Measurements from ENCODE around the gene NPAS3.

NPAS3 gene

GRCh38 chr14:33566082-33566481 lies 627.4 kb downstream of the NPAS3 start:
- no peak for DNase-seq

DNA sequence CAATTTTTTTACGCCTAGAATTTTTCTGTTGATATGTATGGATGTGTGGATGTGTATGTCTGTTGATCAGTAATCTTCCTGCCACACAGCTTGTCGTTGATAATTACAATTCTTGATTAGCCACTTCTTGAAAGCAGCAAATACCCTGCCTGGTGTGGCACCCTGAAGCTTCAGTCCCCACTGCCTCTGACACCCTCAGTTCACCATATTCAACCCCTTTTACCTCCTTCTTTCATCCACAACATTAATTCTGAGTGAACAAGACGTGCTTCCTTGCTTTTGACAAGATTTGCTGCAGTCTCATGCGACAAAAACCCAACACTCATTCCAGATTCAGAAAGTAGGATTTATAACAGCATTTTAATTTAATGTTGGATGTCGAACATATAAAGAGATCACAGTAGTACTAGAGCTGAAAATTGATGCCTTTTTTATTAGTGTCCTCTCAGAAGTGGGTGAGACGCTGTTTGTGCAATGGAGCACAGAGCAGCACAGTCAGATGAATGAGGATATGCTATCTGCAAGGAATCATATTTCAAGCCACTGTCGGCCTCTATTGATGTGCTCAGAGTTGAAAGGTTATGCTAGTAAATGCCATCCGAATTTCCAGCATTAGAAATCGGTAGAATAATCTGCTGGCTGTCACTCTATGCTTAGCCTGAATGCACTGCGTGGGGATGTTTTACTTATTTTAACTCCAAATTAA lies 628.5 kb downstream of the NPAS3 start:
- no peak for DNase-seq

- no peak for DNase-seq
These were observed 629.1 kb downstream of the NPAS3 start for GRCh38 chr14:33567731-33568130.

DNA sequence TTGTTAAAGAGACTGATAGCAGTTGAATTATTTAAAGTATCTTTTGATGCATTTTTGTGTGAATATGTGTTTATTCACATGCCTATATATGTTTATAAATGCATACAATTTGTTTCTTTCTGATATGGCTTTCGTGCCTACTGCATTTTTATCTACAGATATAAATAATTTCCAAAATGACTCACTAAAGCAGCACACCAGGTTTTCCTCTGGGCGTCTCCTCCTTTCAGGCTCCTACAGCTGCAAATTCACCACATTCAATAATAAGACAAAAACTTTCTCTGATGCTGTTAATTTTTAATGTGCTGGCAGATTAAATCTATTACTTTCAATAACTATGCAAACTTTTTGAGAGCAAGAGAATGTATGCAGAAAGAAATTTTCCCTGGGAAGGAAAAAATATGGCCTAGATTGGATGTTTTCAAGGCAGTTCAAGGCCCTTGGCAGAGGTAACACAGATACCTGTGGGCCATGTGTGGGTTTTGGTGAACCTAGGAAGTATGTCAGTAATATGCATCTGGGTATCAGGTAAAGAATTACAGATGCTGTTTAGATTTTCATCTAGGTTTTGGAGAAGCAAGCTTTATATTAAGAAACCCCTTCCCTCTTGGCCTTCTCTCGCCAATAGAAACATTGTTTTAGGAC lies 630.4 kb downstream of the NPAS3 start:
- no peak for DNase-seq

DNA sequence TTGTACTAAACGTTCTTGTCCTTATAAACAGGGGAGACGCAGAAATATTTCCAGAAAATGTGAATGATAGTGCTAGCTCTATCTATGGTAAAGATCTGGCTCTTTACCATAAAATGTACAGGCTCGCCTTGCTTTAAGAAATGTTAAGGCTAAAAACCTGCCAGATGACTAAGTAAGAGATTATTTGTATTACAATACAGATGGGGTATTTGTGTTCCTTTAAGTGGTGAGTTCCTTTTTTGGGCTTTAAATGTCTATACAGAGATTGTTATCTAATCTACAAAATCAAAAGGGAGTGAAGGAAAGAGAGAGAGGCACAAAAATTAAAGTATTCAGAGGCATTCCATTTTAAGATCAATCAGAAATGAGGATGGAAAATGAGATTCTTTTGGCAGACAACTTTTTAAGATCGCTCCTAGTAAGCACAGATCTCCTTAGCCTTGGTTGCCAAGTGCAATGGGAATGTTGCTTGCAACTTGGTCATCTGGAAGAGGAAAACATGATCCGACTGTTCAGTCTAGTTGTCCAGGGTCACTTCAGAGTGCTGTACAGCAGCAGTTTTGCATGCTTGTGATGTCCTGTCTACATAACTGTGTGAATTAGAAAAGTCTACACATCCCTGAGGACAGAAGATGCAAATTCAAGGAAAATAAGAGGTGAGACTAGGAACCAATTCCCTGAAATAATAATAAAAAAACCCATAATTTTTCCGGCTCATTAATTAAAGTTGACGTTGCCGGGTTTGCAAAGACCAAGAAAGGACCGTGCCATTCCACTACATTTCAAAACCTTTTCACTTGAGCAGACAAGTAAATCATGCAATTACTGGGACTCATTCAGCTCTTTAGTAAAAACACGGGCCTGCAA lies 631.4 kb downstream of the NPAS3 start:
- DNase-seq: no peak

GRCh38 chr14:33570694-33571310 lies 632.1 kb downstream of the NPAS3 start:
- DNase-seq: no peak

DNA sequence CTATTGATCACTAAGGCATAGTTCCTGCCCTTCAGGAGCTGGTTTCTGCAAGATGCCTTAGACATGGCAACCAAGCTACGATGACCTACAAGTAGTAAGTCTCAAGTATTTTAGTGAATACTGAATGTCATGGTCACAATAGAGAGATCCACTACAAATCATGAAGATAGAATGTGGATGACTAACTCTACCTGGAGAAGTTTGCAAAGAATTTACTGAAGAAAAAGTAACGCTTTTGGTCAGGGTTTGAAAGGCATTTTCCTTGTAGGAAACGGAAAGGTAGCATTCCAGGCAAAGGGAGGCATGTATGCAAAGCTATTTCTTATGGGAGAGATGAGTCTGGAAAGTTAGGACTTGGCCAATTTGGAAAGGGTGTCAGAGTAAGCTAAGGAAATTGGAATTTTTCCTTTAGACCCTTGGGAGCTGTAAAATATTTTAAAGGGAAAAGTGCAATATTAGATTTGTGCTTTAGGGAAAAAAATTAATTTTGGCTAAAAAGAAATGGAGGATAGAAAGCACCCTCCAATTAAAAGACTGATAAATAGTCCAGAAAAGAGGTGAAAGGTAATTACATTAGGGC lies 634.7 kb downstream of the NPAS3 start:
- no peak for DNase-seq

GRCh38 chr14:33576014-33576413 lies 637.3 kb downstream of the NPAS3 start:
- no peak for DNase-seq

- no peak for DNase-seq
These were observed 640.0 kb downstream of the NPAS3 start for GRCh38 chr14:33578461-33579216.

- DNase-seq: no peak
These were observed 641.6 kb downstream of the NPAS3 start for GRCh38 chr14:33580231-33580749.

GRCh38 chr14:33580841-33581240 lies 642.2 kb downstream of the NPAS3 start:
- DNase-seq: no peak

GRCh38 chr14:33584697-33585096 lies 646.0 kb downstream of the NPAS3 start:
- no peak for DNase-seq

- DNase-seq: no peak
These were observed 648.1 kb downstream of the NPAS3 start for GRCh38 chr14:33586806-33587205.

GRCh38 chr14:33587791-33588190 lies 649.1 kb downstream of the NPAS3 start:
- DNase-seq: no peak

DNA sequence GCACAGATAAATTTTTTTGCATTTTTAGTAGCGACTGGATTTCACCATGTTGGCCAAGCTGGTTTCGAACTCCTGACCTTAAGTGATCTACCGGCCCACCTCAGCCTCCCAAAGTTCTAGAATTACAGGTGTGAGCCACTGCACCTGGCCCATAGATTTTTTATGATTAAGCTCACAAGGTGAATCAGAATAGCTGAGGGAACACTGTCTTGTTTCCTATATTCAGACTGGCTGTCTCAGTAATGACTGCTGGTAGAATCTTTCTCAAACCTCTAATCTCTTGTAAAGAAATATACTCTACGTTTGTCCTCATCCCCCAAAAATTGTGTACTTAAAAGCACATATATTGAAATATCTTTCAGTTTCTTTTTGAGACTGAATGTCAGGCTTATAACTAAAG lies 650.1 kb downstream of the NPAS3 start:
- no peak for DNase-seq

- DNase-seq: no peak
These were observed 650.7 kb downstream of the NPAS3 start for GRCh38 chr14:33589334-33589733.

- DNase-seq: no peak
These were observed 652.4 kb downstream of the NPAS3 start for GRCh38 chr14:33590891-33591630.

DNA sequence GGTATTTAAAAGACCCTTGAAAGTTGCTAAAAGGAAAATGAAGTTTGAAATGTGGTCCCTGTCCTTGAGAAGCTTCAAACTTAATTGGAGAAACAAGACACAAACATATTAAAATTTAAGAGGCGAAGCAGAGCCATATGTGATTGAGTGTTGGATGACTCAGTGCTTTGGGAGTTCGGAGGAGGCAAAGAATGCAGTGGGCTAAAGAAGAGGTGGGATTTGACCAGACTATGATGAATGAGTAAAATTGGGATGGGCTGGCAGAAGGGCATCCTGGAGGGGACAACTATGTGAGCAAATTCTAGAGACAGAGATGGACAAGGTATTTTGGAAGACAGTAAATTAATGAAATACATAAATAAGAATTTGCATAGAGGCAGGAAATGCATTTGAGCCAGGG lies 653.6 kb downstream of the NPAS3 start:
- no peak for DNase-seq

GRCh38 chr14:33596211-33597080 lies 657.8 kb downstream of the NPAS3 start:
- no peak for DNase-seq

GRCh38 chr14:33598582-33598981 lies 659.9 kb downstream of the NPAS3 start:
- no peak for DNase-seq
